Lower lobe of right lung (tissue), 2 donors: ENCODE measurements around the gene NEURL1. TPM values are rescaled to one million over a fixed set of nuclear protein-coding genes. Genes with fewer than 3 reads are reported as not detected.

ENCODE experiments used
- ATAC-seq, 2 donors: fragments of 200-7000 bp; cut with Tn5 transposase; one replicate each; pipeline ENCODE4 v1.9.1; 2020 to 2022; ENCODE audit warnings: mild to moderate bottlenecking in 2 of 2, moderate library complexity in 2 of 2
- DNase-seq: peaks from one replicate; pipeline ENCODE4 v3.0.0-alpha.2; 2020
- H3K27ac ChIP-seq: fragments of 200-600 bp; one replicate; pipeline ENCODE4 v1.8.0; 2022
- H3K27me3 ChIP-seq: fragments of 200-600 bp; one replicate; pipeline ENCODE4 v1.8.0; 2022; ENCODE audit warnings: low read depth
- H3K36me3 ChIP-seq: fragments of 200-600 bp; one replicate; pipeline ENCODE4 v1.8.0; 2022; ENCODE audit warnings: mild to moderate bottlenecking
- H3K4me1 ChIP-seq: fragments of 200-600 bp; one replicate; pipeline ENCODE4 v1.8.0; 2022
- H3K4me3 ChIP-seq: fragments of 200-600 bp; one replicate; pipeline ENCODE4 v1.8.0; 2022; ENCODE audit warnings: mild to moderate bottlenecking
- H3K9me3 ChIP-seq: fragments of 200-600 bp; one replicate; pipeline ENCODE4 v1.8.0; 2022
- intact Hi-C: fragments of 100-400 bp; cut with DNase I; formaldehyde crosslinking; loops from one replicate; pipeline ENCODE4 v1.11.0; 2022
- total RNA-seq: library from RNA; stranded (reverse); fragmentation: NEBNext Ultra II Directional; extraction: Animal tissue kit (Norgen Biotek cat#: 25700); gene quantifications from one replicate; pipeline ENCODE4 v1.2.1, GENCODE V29; 2021
- TF ChIP-seq, protein P1 (sequence below): fragments of 200-600 bp; IDR thresholded peaks from one replicate; pipeline ENCODE4 v1.8.0; 2022; ENCODE audit warnings: antibody characterized with exemption, mild to moderate bottlenecking
- donor health status: DM: no; HTN: yes; CAD: no; lungs with severe emphysema.

NEURL1 gene
- total RNA-seq, 1 donor from 2014 or later, result 0.95 TPM

DNA sequence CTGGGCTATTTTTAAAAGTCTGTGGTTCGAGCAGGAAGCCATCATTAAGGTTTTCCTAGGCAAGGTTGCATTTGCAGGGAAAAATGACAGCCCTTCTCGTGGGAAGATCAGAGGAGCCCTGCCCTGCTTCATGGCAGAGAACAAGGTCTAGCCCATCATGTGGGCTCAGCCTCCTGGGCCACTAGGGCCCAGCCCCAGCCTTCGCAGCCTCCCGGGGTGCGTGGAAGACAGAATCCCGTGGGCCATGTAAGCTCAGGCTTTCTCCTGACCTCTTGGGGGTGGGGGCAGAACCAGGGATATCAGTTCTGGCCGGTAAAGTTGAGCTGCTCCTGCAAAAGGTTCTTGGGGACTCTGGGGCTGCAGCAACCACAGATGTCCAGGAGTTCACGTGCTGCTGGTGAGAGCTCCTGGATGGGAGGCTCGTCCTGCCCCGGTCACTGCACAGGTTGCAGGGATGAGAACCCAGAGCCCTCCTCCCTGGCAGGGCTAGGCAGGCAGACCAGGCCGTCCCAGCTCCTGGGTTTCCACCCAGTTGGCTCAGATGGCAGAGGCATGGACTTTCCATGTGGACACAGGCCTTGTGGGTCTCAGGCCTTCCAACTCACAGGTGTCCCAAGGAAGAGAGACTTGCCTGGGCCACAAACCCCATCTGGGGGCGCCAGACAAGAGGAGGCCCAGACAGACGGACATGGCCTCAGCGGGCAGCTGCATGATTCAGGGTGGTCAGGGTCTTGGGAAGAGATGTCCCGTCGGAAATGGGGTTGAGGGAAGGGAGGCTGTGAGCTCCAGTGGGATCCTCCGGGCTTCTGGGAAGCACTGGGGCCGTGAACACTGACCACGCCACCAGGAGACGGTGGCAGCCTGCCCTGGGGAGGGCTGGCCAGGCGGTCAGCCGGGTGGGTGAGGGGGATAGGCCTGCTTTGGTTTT is 126.2 kb downstream of the NEURL1 start:
- DNase-seq (no peak), ATAC-seq (no peak)
- Histone ChIP-seq H3K4me1 (peaks cover 41% of the 10 kb centered on the region), H3K27me3 (no peaks in the 10 kb centered on the region), H3K27ac (peak overlapping the region; percentile 56), H3K9me3 (no peaks in the 10 kb centered on the region), H3K4me3 (no peak overlapping the region), H3K36me3 (peaks cover 60% of the 10 kb centered on the region)
- TF ChIP-seq, protein P1, sequence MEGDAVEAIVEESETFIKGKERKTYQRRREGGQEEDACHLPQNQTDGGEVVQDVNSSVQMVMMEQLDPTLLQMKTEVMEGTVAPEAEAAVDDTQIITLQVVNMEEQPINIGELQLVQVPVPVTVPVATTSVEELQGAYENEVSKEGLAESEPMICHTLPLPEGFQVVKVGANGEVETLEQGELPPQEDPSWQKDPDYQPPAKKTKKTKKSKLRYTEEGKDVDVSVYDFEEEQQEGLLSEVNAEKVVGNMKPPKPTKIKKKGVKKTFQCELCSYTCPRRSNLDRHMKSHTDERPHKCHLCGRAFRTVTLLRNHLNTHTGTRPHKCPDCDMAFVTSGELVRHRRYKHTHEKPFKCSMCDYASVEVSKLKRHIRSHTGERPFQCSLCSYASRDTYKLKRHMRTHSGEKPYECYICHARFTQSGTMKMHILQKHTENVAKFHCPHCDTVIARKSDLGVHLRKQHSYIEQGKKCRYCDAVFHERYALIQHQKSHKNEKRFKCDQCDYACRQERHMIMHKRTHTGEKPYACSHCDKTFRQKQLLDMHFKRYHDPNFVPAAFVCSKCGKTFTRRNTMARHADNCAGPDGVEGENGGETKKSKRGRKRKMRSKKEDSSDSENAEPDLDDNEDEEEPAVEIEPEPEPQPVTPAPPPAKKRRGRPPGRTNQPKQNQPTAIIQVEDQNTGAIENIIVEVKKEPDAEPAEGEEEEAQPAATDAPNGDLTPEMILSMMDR, result no peak
- intact Hi-C loops, result loop anchor here (10.0 kb wide), 1 partner anchor 65 kb away; no protein-coding TSS in a partner anchor

DNA sequence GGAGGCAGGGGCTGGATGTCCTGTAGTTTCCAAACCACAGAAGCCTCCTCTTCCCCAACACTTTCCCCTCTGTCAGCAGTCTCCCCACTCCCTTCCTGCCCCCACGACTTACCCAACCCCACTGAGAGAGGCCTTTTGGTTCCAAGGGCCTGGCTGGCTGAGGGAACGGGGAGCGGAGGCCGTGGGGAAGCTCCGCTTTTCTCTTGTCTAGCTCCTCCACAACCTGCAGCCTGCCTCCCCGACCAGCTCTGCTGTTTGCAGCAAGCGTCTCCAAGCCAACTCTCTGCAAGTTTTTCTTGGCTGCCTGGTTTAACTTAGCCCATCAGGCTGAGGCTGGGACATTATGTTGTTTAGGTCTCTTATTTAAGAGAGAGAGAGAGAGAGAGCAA is 126.8 kb downstream of the NEURL1 start:
- intact Hi-C loops, result no loop called here
- Histone ChIP-seq H3K4me1 (peaks cover 36% of the 10 kb centered on the region), H3K4me3 (no peak overlapping the region), H3K9me3 (no peaks in the 10 kb centered on the region), H3K27me3 (no peaks in the 10 kb centered on the region), H3K36me3 (peaks cover 66% of the 10 kb centered on the region), H3K27ac (peak overlapping the region; percentile 56)
- TF ChIP-seq, protein P1, result no peak
- DNase-seq (no peak), ATAC-seq (no peak)

DNA sequence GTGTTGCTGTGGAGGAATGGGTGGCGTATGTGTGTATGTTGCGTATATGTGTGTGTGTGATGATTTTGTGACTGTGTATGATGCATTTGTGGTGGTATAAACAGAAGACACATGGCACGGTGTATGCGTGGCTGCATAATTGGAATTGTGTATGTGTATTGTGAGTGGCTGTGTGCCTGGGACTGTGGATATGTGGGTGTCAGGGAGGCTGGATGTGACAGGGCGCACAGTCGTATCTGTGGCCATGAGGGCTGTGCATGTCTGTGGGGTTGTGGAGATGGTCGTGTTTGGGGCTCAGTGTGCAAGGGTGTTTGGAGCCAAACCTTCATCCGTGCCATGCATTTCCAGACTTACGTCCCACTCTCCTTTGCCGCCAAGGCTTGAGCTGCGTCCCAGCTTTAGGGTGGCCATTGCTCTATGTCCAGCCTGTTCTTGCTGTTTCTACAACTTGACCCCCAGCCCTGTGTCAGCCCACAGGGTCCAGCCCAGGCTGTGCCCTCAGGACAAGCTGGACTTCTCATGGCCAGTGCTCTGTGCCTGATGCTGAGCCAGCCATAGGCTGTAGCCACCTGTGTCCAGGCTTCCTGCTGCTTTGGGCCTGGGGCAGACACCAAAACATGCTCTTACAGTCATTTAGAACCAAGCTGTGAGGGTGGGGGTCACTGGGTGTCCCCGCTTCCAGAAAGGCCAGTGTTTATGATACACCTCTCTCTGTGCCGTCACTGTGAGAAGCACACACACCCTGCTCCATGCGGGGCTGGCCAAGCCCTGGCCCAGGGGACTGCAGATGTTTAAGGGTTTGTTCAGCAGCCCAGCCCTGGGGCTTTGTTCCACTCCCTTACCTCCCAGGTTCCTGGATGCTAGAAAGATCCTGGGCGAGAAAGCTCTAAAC is 127.6 kb downstream of the NEURL1 start:
- Histone ChIP-seq H3K9me3 (no peaks in the 10 kb centered on the region), H3K27ac (no peak overlapping the region), H3K36me3 (peaks cover 72% of the 10 kb centered on the region), H3K4me1 (peaks cover 33% of the 10 kb centered on the region), H3K4me3 (no peak overlapping the region), H3K27me3 (no peaks in the 10 kb centered on the region)
- no peak for DNase-seq
- ATAC-seq, result no peak
- TF ChIP-seq, protein P1, result no peak
- intact Hi-C loops, result no loop called here

DNA sequence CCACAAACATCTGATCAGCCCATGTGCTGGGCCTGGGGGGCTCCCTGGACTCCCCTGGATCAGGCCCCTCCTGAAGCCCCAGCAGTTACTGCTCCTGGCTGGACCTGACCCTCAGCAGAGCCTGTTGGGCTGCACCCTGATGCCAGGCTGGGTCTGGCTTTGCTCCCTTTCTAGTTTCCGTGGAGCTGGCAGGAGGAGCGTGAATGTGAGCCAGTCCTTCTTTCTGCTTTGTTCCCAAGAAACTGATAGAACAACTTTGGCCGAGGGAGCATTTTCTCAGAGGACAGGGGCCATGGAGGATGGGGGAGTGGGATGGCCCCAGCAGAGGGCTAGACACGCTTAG is 128.2 kb downstream of the NEURL1 start:
- no peaks in the 10 kb centered on the region for H3K9me3 ChIP-seq
- peaks cover 27% of the 10 kb centered on the region for H3K4me1 ChIP-seq
- DNase-seq (no peak), ATAC-seq (no peak)
- peaks cover 72% of the 10 kb centered on the region for H3K36me3 ChIP-seq
- intact Hi-C loops, result no loop called here
- no peak overlapping the region for H3K4me3 ChIP-seq
- no peak overlapping the region for H3K27ac ChIP-seq
- no peaks in the 10 kb centered on the region for H3K27me3 ChIP-seq
- TF ChIP-seq, protein P1, result no peak

DNA sequence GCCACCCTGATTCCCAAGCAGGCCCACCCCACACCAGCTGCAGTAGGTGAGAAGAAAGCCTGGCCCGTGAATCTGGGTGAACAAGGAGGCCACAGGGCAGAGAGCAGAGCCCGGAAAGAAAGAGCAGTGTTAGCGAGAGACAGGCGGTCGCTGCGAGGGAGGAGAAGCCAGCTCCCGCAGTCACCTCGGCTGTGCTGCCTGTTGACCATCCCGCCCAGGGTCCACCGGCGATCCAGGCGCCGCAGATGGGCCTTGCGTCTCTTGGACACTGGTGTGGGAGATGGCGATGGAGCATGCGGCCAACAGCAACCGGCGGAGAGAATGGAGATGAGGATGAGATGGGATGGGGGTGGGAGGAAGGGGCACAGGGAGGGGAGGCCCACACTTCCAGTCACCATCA is 128.8 kb downstream of the NEURL1 start:
- no peaks in the 10 kb centered on the region for H3K9me3 ChIP-seq
- intact Hi-C loops, result no loop called here
- H3K4me1 ChIP-seq, result peaks cover 22% of the 10 kb centered on the region
- ATAC-seq (no peak), DNase-seq (no peak)
- peaks cover 74% of the 10 kb centered on the region for H3K36me3 ChIP-seq
- H3K27me3 ChIP-seq, result no peaks in the 10 kb centered on the region
- no peak overlapping the region for H3K27ac ChIP-seq
- TF ChIP-seq, protein P1, result no peak
- no peak overlapping the region for H3K4me3 ChIP-seq
